VCaP (cell line): ENCODE measurements around the gene RPRML.
"Not testable (repeated sequence)": the region's sequence is repeated elsewhere in the genome, so short reads cannot be mapped to it uniquely, and the experiment has no call there.

Source experiments
- H3K27ac ChIP-seq: fragments of 450-650 bp; 2 replicates; pipeline ENCODE4 v1.5.1; 2017
- CTCF ChIP-seq: fragments of 450-650 bp; conservative IDR thresholded peaks from 2 replicates; pipeline ENCODE4 v1.5.1; 2017; ENCODE audit warnings: mild to moderate bottlenecking, moderate library complexity

RPRML gene

DNA sequence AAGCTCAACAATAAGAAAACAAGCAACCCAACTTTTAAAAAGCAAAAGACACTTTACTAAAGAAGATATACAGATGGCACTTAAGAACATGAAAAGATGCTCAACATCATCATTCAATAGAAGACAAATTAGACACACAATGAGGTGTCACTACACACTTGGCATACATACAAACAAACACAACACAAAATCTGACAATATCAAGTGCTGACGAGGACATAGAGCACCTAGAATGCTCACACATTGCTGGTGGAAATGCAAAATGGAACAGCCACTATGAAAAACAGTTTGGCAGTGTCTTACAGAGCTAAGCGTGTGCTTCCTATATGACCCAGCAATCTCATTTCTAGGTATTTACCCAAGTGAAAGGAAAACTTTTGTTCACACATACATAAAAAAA lies 18.9 kb downstream of the RPRML start:
- no peak overlapping the region for H3K27ac ChIP-seq
- TF ChIP-seq CTCF: no peak

GRCh38 chr17:46958041-46958591 lies 20.9 kb downstream of the RPRML start:
- no peak for TF ChIP-seq CTCF

GRCh38 chr17:46953191-46953590 lies 25.9 kb downstream of the RPRML start:
- H3K27ac ChIP-seq: not testable (repeated sequence)

More at GRCh38 chr17:46958041-46958591, 20.9 kb downstream of the RPRML start:
- no peak overlapping the region for H3K27ac ChIP-seq

- TF ChIP-seq CTCF: no peak
- H3K27ac ChIP-seq: no peak overlapping the region
Observed at GRCh38 chr17:46952115-46952514, 26.9 kb downstream of the RPRML start.

DNA sequence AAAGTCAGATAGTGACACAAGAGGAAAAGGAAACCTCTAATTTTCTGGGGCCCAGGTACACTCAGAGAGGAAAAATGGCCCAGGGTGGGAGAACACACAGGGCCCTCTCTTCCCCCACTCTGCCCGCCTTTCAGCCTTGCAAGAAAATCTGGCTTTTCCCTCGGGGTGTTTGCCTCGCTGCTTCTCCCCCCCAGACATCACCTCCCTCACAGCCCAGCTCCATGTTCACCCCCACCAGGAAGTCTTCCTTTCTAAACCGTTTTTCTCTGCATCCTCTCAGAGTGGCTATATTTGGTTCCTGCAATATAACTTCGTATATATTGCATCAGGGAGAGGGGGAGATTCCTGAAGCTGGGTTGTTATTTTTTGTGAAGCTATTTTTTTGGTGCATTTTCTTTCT lies 27.3 kb downstream of the RPRML start:
- H3K27ac ChIP-seq: no peak overlapping the region
- TF ChIP-seq CTCF: no peak

DNA sequence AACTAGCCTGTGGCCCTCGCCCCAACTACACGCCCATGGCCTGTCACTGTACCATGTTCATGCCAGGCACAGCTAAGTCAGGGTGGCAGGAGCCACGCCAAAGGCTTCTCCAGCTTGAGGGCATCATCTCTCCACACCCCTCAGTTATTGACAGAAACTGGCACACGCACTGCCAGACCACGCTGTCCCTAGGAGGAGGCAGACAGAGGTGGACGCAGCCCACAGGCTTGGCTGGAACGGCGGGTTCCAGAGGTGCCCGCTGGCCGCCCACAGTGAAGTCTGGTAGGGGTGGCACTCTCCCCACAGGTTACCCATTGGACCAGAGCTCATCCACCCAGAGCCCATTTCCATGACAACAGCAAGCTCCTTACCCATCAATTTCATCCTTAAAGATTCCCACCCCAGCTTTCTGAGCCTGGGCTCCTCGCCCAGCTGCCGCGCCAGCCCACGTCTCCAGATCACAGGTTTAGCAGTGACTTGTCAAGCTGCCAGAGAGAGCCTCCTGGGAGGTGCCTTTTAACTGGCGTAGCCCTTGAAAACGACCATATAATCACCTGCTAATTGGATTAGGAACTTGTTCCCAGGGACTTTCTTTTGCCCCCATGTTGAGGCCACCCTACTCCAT lies 27.9 kb downstream of the RPRML start:
- H3K27ac ChIP-seq: no peak overlapping the region
- no peak for TF ChIP-seq CTCF

GRCh38 chr17:46950342-46950996 lies 28.6 kb downstream of the RPRML start:
- H3K27ac ChIP-seq: no peak overlapping the region
- TF ChIP-seq CTCF: no peak
